Astrocyte (in vitro differentiated cells and primary cell): ENCODE data around the gene C17orf113. TPM values are rescaled to one million over a fixed set of nuclear protein-coding genes. Genes with fewer than 3 reads are reported as not detected.

Experiments used
- DNase-seq: peaks from one replicate; pipeline ENCODE4 v3.0.0-alpha.2; 2010; ENCODE audit warnings: low read depth
- FAIRE-seq: peaks from 2 replicates; lab custom pipeline; 2011; peaks lifted over from hg19 to GRCh38; lab: Jason Lieb, UNC
- H2AFZ ChIP-seq: 2 replicates; pipeline ENCODE4 v1.6.0; 2012; ENCODE audit warnings: low read depth, low read length, inconsistent platforms
- H3K27ac ChIP-seq: 2 replicates; pipeline ENCODE4 v1.5.1; 2011; ENCODE audit warnings: low read depth, low read length, inconsistent platforms
- H3K27me3 ChIP-seq: 2 replicates; pipeline ENCODE4 v1.6.0; 2011; ENCODE audit warnings: low read length, inconsistent platforms; ENCODE audit not compliant: insufficient read depth
- H3K36me3 ChIP-seq: 2 replicates; pipeline ENCODE4 v1.5.1; 2011; ENCODE audit warnings: low read length, inconsistent platforms; ENCODE audit not compliant: insufficient read depth
- H3K4me1 ChIP-seq: 2 replicates; pipeline ENCODE4 v1.5.1; 2011; ENCODE audit warnings: low read length, inconsistent platforms; ENCODE audit not compliant: insufficient read depth
- H3K4me2 ChIP-seq: 2 replicates; pipeline ENCODE4 v1.6.0; 2012; ENCODE audit warnings: low read length, inconsistent platforms
- H3K4me3 ChIP-seq: 2 replicates; pipeline ENCODE4 v1.5.1; 2011; ENCODE audit warnings: low read depth, mild to moderate bottlenecking, low read length, inconsistent platforms; ENCODE audit not compliant: insufficient read depth
- H3K79me2 ChIP-seq: 2 replicates; pipeline ENCODE4 v1.6.0; 2012; ENCODE audit warnings: mild to moderate bottlenecking, low read length, inconsistent platforms; ENCODE audit not compliant: insufficient read depth
- H3K9ac ChIP-seq: 2 replicates; pipeline ENCODE4 v1.6.0; 2012; ENCODE audit warnings: mild to moderate bottlenecking, low read length, inconsistent platforms
- H3K9me3 ChIP-seq: 2 replicates; pipeline ENCODE4 v1.5.1; 2012; ENCODE audit warnings: low read depth, mild to moderate bottlenecking, low read length, inconsistent platforms; ENCODE audit not compliant: insufficient read depth
- H4K20me1 ChIP-seq: 2 replicates; pipeline ENCODE4 v1.6.0; 2012; ENCODE audit warnings: low read length, inconsistent platforms; ENCODE audit not compliant: insufficient read depth
- H3K27ac Mint-ChIP-seq: one replicate; pipeline ENCODE4 v1.8.0; 2021; ENCODE audit warnings: mild to moderate bottlenecking, mixed read lengths; ENCODE audit not compliant: unreplicated experiment
- H3K27me3 Mint-ChIP-seq: one replicate; pipeline ENCODE4 v1.8.0; 2021; ENCODE audit warnings: low read depth, mixed read lengths; ENCODE audit not compliant: unreplicated experiment
- H3K36me3 Mint-ChIP-seq: one replicate; pipeline ENCODE4 v1.8.0; 2021; ENCODE audit warnings: low read depth, mixed read lengths; ENCODE audit not compliant: unreplicated experiment
- H3K4me1 Mint-ChIP-seq: one replicate; pipeline ENCODE4 v1.8.0; 2021; ENCODE audit warnings: low read depth, mixed read lengths; ENCODE audit not compliant: unreplicated experiment
- H3K4me3 Mint-ChIP-seq: one replicate; pipeline ENCODE4 v1.8.0; 2021; ENCODE audit warnings: mild to moderate bottlenecking, moderate library complexity, mixed read lengths; ENCODE audit not compliant: unreplicated experiment
- H3K9me3 Mint-ChIP-seq: one replicate; pipeline ENCODE4 v1.8.0; 2021; ENCODE audit warnings: mild to moderate bottlenecking, mixed read lengths; ENCODE audit not compliant: unreplicated experiment
- EZH2 ChIP-seq: IDR thresholded peaks from 2 replicates; pipeline ENCODE4 v1.6.1; 2012; ENCODE audit warnings: mild to moderate bottlenecking, low read length, inconsistent platforms; ENCODE audit not compliant: insufficient read depth
- total RNA-seq: library from RNA; stranded (reverse); gene quantifications from 2 replicates; pipeline ENCODE4 v1.2.1, GENCODE V29; 2021
- TF ChIP-seq, protein P1 (sequence below): IDR thresholded peaks from 2 replicates; pipeline ENCODE4 v1.5.1; 2011; ENCODE audit warnings: low read depth, mild to moderate bottlenecking, inconsistent platforms, low read length, moderate library complexity; ENCODE audit not compliant: insufficient read depth

The C17orf113 gene
- total RNA-seq, 1 donor from 2014 or later, result 0.23 TPM

- H3K4me3 Mint-ChIP-seq, result no peak overlapping the region
- H2AFZ ChIP-seq, result no peak overlapping the region
- FAIRE-seq (no peak), DNase-seq (no peak)
- H3K4me3 ChIP-seq, result no peak overlapping the region
- no peaks in the 10 kb centered on the region for H3K9me3 ChIP-seq
- no peaks in the 10 kb centered on the region for H3K79me2 ChIP-seq
- no peak overlapping the region for H3K4me2 ChIP-seq
- no peak for TF ChIP-seq EZH2
- TF ChIP-seq, protein P1, sequence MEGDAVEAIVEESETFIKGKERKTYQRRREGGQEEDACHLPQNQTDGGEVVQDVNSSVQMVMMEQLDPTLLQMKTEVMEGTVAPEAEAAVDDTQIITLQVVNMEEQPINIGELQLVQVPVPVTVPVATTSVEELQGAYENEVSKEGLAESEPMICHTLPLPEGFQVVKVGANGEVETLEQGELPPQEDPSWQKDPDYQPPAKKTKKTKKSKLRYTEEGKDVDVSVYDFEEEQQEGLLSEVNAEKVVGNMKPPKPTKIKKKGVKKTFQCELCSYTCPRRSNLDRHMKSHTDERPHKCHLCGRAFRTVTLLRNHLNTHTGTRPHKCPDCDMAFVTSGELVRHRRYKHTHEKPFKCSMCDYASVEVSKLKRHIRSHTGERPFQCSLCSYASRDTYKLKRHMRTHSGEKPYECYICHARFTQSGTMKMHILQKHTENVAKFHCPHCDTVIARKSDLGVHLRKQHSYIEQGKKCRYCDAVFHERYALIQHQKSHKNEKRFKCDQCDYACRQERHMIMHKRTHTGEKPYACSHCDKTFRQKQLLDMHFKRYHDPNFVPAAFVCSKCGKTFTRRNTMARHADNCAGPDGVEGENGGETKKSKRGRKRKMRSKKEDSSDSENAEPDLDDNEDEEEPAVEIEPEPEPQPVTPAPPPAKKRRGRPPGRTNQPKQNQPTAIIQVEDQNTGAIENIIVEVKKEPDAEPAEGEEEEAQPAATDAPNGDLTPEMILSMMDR, result no peak
- H4K20me1 ChIP-seq, result no peaks in the 10 kb centered on the region
- no peaks in the 10 kb centered on the region for H3K4me1 ChIP-seq
- H3K9ac ChIP-seq, result no peak overlapping the region
- H3K36me3 ChIP-seq, result no peaks in the 10 kb centered on the region
- peaks cover 19% of the 10 kb centered on the region for H3K27me3 ChIP-seq
- H3K27ac Mint-ChIP-seq, result no peak overlapping the region
- no peaks in the 10 kb centered on the region for H3K9me3 Mint-ChIP-seq
- H3K27me3 Mint-ChIP-seq, result peaks cover 47% of the 10 kb centered on the region
- H3K27ac ChIP-seq, result no peak overlapping the region
- H3K4me1 Mint-ChIP-seq, result peaks cover 2% of the 10 kb centered on the region
- peaks cover 2% of the 10 kb centered on the region for H3K36me3 Mint-ChIP-seq
Measured at GRCh38 chr17:42058063-42058462, 7.7 kb upstream of the C17orf113 start.

DNA sequence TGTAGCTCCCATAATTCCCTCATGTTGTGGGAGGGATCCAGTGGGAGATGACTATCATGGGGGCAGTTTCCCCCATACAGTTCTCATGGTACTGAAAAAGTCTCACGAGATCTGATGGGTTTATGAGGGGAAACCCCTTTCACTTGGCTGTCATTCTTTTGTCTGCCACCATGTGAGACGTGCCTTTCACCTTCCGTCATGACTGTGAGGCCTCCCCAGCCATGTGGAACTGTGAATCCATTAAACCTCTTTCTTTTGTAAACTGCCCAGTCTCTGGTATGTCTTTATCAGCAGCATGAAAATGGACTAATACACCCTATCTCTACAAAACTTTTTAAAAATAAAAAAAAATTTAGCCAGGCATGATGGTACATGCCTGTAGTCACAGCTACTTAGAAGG is 6.2 kb upstream of the C17orf113 start:
- no peak for FAIRE-seq
- TF ChIP-seq, protein P1, result no peak
- no peak for TF ChIP-seq EZH2
- H4K20me1 ChIP-seq, result no peaks in the 10 kb centered on the region
- no peak overlapping the region for H3K4me3 ChIP-seq
- H3K4me2 ChIP-seq, result no peak overlapping the region
- no peaks in the 10 kb centered on the region for H3K4me1 ChIP-seq
- H3K9ac ChIP-seq, result no peak overlapping the region
- H3K27ac ChIP-seq, result no peak overlapping the region
- H3K27me3 Mint-ChIP-seq, result peaks cover 52% of the 10 kb centered on the region
- H3K36me3 Mint-ChIP-seq, result peaks cover 2% of the 10 kb centered on the region
- H2AFZ ChIP-seq, result no peak overlapping the region
- H3K9me3 Mint-ChIP-seq, result no peaks in the 10 kb centered on the region
- H3K4me1 Mint-ChIP-seq, result peaks cover 2% of the 10 kb centered on the region
- H3K4me3 Mint-ChIP-seq, result no peak overlapping the region
- no peaks in the 10 kb centered on the region for H3K79me2 ChIP-seq
- H3K27me3 ChIP-seq, result peaks cover 29% of the 10 kb centered on the region
- no peaks in the 10 kb centered on the region for H3K9me3 ChIP-seq
- H3K36me3 ChIP-seq, result no peaks in the 10 kb centered on the region
- DNase-seq, result no peak
- H3K27ac Mint-ChIP-seq, result no peak overlapping the region

GRCh38 chr17:42055496-42055895 is 5.1 kb upstream of the C17orf113 start:
- H3K4me1 Mint-ChIP-seq, result peaks cover 6% of the 10 kb centered on the region
- no peaks in the 10 kb centered on the region for H3K79me2 ChIP-seq
- H3K9me3 Mint-ChIP-seq, result no peaks in the 10 kb centered on the region
- no peak overlapping the region for H3K4me2 ChIP-seq
- no peaks in the 10 kb centered on the region for H3K4me1 ChIP-seq
- H3K4me3 ChIP-seq, result no peak overlapping the region
- no peak for FAIRE-seq
- peaks cover 34% of the 10 kb centered on the region for H3K27me3 ChIP-seq
- TF ChIP-seq EZH2, result no peak
- TF ChIP-seq, protein P1, result no peak
- no peak overlapping the region for H3K9ac ChIP-seq
- no peaks in the 10 kb centered on the region for H3K9me3 ChIP-seq
- no peaks in the 10 kb centered on the region for H4K20me1 ChIP-seq
- H3K36me3 ChIP-seq, result no peaks in the 10 kb centered on the region
- DNase-seq, result no peak
- no peak overlapping the region for H3K27ac ChIP-seq
- no peak overlapping the region for H3K4me3 Mint-ChIP-seq
- H3K27ac Mint-ChIP-seq, result no peak overlapping the region
- H2AFZ ChIP-seq, result no peak overlapping the region
- peaks cover 2% of the 10 kb centered on the region for H3K36me3 Mint-ChIP-seq
- peaks cover 57% of the 10 kb centered on the region for H3K27me3 Mint-ChIP-seq
